ENCODE measurements around the gene SCT.

Gene SCT

GRCh38 chr11:587978-588380 lies 39.0 kb downstream of the SCT start:
- no peak for DNase-seq

GRCh38 chr11:587546-587945 lies 39.4 kb downstream of the SCT start:
- DNase-seq = no peak

- DNase-seq = no peak
Measured at GRCh38 chr11:586376-587316, 40.3 kb downstream of the SCT start.

- DNase-seq = no peak
Measured at GRCh38 chr11:584287-584686, 42.7 kb downstream of the SCT start.

- peak in 16 of 56 donors; percentile 16 to 69 (median 33) for DNase-seq
Measured at GRCh38 chr11:581752-582151, 45.2 kb downstream of the SCT start.

GRCh38 chr11:581342-581741 lies 45.6 kb downstream of the SCT start:
- DNase-seq = no peak

GRCh38 chr11:579830-580601 lies 47.0 kb downstream of the SCT start:
- no peak for DNase-seq

GRCh38 chr11:578276-579035 lies 48.5 kb downstream of the SCT start:
- DNase-seq = no peak

GRCh38 chr11:577611-577894 lies 49.4 kb downstream of the SCT start:
- DNase-seq = no peak

- DNase-seq = no peak
Measured at GRCh38 chr11:576811-577610, 50.0 kb downstream of the SCT start.

All from amygdala (tissue), 56 donors.